ENCODE measurements around the gene BANK1. TPM values are rescaled to one million over a fixed set of nuclear protein-coding genes. Genes with fewer than 3 reads are reported as not detected.

BANK1 gene
- total RNA-seq, 1 donor from 2014 or later, result 12.2 TPM

DNA sequence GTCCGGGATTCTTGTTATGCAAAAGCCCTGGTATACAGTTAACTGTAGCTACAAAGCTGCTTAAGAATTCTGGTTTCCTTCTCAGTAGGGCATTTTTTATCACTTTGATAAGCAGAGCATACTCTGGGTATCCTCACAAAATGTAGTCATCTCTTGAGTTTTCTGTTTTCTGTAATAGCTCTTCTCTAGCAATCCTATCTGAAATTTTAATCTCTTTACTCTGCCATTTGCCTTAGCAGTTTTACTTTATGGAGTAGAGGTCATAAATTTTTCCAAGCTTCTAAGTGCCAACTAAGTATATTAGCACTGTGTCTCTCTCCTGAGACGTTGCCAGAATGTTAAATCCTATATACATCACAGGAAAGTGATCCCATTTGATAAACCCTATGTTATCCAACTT lies 28.0 kb upstream of the BANK1 start:
- no peak overlapping the region for H3K4me3 ChIP-seq
- ATAC-seq, result no peak

DNA sequence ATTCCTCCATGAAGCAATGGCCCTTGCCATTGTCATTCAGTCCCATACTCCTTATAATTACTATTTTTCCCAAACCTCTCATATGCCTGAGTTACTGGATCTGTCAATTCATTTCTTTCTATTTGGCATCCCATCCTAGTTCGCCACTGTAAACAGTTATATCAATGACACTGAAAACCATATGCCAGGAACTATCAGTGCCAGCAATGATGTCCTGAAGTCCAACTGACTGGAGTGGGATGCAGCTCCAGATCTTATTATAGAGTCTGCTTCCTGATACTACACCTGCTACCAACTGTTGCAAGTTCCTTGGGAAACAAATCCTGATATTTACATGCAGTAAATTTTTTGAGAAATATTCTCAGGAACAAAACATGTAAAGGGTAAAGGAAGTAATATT lies 27.0 kb upstream of the BANK1 start:
- intact Hi-C loops (cut with DNase I), result no loop called here
- Histone ChIP-seq H3K4me3 (no peak overlapping the region), H3K27ac (no peak overlapping the region), H3K9me3 (no peaks in the 10 kb centered on the region), H3K36me3 (no peaks in the 10 kb centered on the region), H3K27me3 (ENCODE audit: low read depth) (no peaks in the 10 kb centered on the region), H3K4me1 (no peaks in the 10 kb centered on the region)
- ATAC-seq, result no peak
- TF ChIP-seq, protein P1, sequence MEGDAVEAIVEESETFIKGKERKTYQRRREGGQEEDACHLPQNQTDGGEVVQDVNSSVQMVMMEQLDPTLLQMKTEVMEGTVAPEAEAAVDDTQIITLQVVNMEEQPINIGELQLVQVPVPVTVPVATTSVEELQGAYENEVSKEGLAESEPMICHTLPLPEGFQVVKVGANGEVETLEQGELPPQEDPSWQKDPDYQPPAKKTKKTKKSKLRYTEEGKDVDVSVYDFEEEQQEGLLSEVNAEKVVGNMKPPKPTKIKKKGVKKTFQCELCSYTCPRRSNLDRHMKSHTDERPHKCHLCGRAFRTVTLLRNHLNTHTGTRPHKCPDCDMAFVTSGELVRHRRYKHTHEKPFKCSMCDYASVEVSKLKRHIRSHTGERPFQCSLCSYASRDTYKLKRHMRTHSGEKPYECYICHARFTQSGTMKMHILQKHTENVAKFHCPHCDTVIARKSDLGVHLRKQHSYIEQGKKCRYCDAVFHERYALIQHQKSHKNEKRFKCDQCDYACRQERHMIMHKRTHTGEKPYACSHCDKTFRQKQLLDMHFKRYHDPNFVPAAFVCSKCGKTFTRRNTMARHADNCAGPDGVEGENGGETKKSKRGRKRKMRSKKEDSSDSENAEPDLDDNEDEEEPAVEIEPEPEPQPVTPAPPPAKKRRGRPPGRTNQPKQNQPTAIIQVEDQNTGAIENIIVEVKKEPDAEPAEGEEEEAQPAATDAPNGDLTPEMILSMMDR (IDR thresholded peaks at IDR 0.05), result no peak
- DNase-seq, result no peak

More for the DNA sequence above, 28.0 kb upstream of the BANK1 start:
- intact Hi-C loops (cut with DNase I), result no loop called here
- DNase-seq, result no peak
- Histone ChIP-seq H3K4me1 (no peaks in the 10 kb centered on the region), H3K36me3 (no peaks in the 10 kb centered on the region), H3K9me3 (no peaks in the 10 kb centered on the region), H3K27ac (no peak overlapping the region), H3K27me3 (ENCODE audit: low read depth) (no peaks in the 10 kb centered on the region)
- TF ChIP-seq, protein P1 (IDR thresholded peaks at IDR 0.05), result no peak

DNA sequence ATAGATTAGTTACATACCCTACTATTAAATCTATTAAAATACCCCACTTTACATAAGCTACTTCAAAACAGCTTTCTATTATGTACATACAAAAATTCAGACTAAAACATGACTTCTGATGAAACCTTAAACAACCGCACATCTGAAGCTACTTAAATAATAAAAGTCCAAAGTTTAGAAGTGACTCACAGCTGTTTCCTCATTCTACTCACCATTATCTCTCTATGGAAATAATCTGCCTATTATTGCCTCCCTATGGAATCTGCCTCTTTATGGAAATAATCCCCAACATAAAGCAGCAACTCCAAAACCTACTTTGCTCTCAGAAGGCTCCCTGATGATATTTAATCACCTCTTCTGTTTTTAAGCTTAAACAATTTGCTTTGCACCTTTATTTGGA lies 15.7 kb upstream of the BANK1 start:
- H3K9me3 ChIP-seq, result no peaks in the 10 kb centered on the region
- no peak for ATAC-seq
- TF ChIP-seq, protein P1 (IDR thresholded peaks at IDR 0.05), result no peak
- H3K4me1 ChIP-seq, result no peaks in the 10 kb centered on the region
- intact Hi-C loops (cut with DNase I), result no loop called here
- no peaks in the 10 kb centered on the region for H3K27me3 ChIP-seq (ENCODE audit: low read depth)
- no peak overlapping the region for H3K27ac ChIP-seq
- H3K36me3 ChIP-seq, result no peaks in the 10 kb centered on the region
- no peak overlapping the region for H3K4me3 ChIP-seq
- no peak for DNase-seq

DNA sequence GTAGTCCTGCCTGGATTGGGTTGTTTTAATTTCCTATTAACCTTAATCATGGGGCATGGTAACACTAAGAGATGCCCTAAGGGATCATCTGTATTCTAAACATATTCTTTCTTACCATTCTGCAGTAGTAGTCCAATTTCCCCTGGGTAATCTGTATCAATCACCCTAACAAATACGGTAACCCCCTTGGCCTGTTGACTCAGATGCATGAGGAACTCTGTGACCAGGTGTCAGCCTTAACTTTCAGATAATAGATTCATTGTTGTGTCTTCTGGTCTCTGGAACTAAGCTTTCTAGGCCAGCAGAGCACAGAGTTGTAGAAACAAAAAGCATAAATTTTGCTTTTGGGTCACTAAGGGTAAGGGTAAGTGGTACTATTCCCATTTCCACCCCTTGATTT lies 13.1 kb upstream of the BANK1 start:
- Histone ChIP-seq H3K27me3 (ENCODE audit: low read depth) (no peaks in the 10 kb centered on the region), H3K36me3 (no peaks in the 10 kb centered on the region), H3K9me3 (no peaks in the 10 kb centered on the region), H3K4me1 (no peaks in the 10 kb centered on the region), H3K4me3 (no peak overlapping the region), H3K27ac (no peak overlapping the region)
- TF ChIP-seq, protein P1 (IDR thresholded peaks at IDR 0.05), result no peak
- no peak for DNase-seq
- intact Hi-C loops (cut with DNase I), result no loop called here
- ATAC-seq, result no peak

DNA sequence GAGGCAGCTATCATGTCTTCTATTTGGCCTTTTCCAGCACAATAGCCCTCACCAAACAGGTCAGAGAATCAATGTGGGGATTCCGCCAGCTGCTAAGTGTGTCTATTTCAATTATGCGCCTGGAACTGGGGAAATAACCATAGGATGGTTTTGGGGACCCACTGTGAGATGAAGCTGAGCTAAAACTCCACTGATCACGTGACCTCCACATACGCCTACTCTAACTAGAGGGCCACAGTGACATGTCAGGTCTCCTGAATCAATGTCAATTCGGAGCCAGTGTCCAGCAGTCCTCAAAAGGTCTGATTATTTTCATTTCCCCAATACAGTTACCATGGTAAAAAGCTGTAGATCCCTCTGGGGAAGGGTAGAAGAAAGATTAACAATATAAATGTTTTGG lies 10.2 kb upstream of the BANK1 start:
- no peak overlapping the region for H3K27ac ChIP-seq
- H3K4me1 ChIP-seq, result no peaks in the 10 kb centered on the region
- no peak for ATAC-seq
- H3K9me3 ChIP-seq, result no peaks in the 10 kb centered on the region
- no peak for DNase-seq
- H3K4me3 ChIP-seq, result no peak overlapping the region
- TF ChIP-seq, protein P1 (IDR thresholded peaks at IDR 0.05), result no peak
- no peaks in the 10 kb centered on the region for H3K36me3 ChIP-seq
- intact Hi-C loops (cut with DNase I), result no loop called here
- no peaks in the 10 kb centered on the region for H3K27me3 ChIP-seq (ENCODE audit: low read depth)

DNA sequence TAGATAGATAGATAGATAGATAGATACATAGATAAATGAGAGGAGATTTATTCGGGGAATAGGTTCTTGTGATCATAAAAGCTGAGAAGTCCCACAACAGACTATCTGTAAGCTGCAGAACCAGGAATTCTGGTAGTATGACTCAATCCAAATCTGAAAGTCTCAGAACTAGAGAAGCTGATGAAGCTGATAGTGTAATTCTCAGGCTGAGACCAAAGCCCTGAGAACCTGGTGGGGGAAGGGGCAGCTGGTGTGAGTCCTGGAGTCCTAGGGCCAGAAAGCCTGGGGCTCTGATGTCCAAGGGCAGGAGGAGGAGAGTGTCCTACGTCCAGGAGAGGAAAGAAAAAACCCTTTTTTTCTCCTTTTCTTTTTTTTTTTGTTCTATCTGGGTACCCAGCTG lies 8.0 kb upstream of the BANK1 start:
- Histone ChIP-seq H3K27me3 (ENCODE audit: low read depth) (no peaks in the 10 kb centered on the region), H3K4me1 (no peaks in the 10 kb centered on the region), H3K27ac (no peak overlapping the region), H3K4me3 (no peak overlapping the region), H3K9me3 (no peaks in the 10 kb centered on the region), H3K36me3 (no peaks in the 10 kb centered on the region)
- intact Hi-C loops (cut with DNase I), result no loop called here
- no peak for DNase-seq
- TF ChIP-seq, protein P1 (IDR thresholded peaks at IDR 0.05), result no peak
- ATAC-seq, result no peak
